Motor neuron (in vitro differentiated cells): ENCODE results near the gene GNB1L. TPM values are rescaled to one million over a fixed set of nuclear protein-coding genes. Genes with fewer than 3 reads are reported as not detected.

ENCODE experiments used
- ATAC-seq, 8 experiments: fragments of 200-7000 bp; cut with Tn5 transposase; replicated peaks in 6 of 8; 2 replicates each; pipeline ENCODE4 v1.8.0; 2021; ENCODE audit warnings: mild to moderate bottlenecking in 8 of 8, moderate library complexity in 8 of 8
- H3K27ac ChIP-seq, 2 donors: fragments of 250-450 bp; sonication (Bioruptor Pico); 2 replicates each; pipeline ENCODE4 v1.9.0; 2021; ENCODE audit warnings: antibody characterized with exemption in 2 of 2, mild to moderate bottlenecking in 2 of 2, moderate library complexity in 1 of 2
- H3K4me1 ChIP-seq, 2 donors: fragments of 250-450 bp; sonication (Bioruptor Pico); replicated peaks in 1 of 2; 2 replicates each; pipeline ENCODE4 v1.6.1; 2021; ENCODE audit warnings: antibody characterized with exemption in 2 of 2, mild to moderate bottlenecking in 2 of 2, moderate library complexity in 1 of 2
- H3K4me3 ChIP-seq, 5 donors: fragments of 250-450 bp; sonication (Bioruptor Pico); 2 replicates each; pipeline ENCODE4 v1.9.0; 2021; ENCODE audit warnings: antibody characterized with exemption in 5 of 5, mild to moderate bottlenecking in 5 of 5, moderate library complexity in 4 of 5
- WGBS, 10 experiments: fragments of 450-650 bp; shearing (Covaris generic); methylation state at CpG; one replicate each; pipeline ENCODE4 v1.0.0; 2022; 5-methylcytosine and 5-hydroxymethylcytosine counted together
- in situ Hi-C, 9 experiments: fragments of 400-800 bp; cut with MboI; loops; one replicate each; pipeline ENCODE4 v1.15.0; 2021; ENCODE audit warnings: low sequenced_read_pairs in 9 of 9, low pct_unique_long_range_greater_than_20kb in 2 of 9; ENCODE audit not compliant: unreplicated experiment in 9 of 9
- total RNA-seq, 8 experiments: library from RNA; unstranded; fragments of 300-600 nt; gene quantifications; 2 replicates each; pipeline versions ENCODE4 v1.2.3 to v1.2.4, GENCODE V29; 2022

The GNB1L gene
- total RNA-seq, 8 experiments from 2014 or later, result 5.6 to 7.2 (median 6.4) TPM

- H3K27ac ChIP-seq, result no peak overlapping the region
- ATAC-seq, result peak in 6 of 8 experiments; percentile 9 to 68 (median 34)
- in situ Hi-C loops, result no loop called here
Measured at GRCh38 chr22:19896665-19897355, 42.1 kb upstream of the GNB1L start.

GRCh38 chr22:19895160-19895849 lies 40.6 kb upstream of the GNB1L start:
- peaks cover 23 to 29% of the 10 kb centered on the region in 2 donors for H3K4me1 ChIP-seq
- H3K4me3 ChIP-seq, result no peak overlapping the region
- ATAC-seq, result no peak
- 80 to 100% (median 84%) methylated on average over 1 to 9 of the region's 23 CpGs; no CpG with 5 or more reads in 3 of the 10 experiments for WGBS, 10 experiments
- no peak overlapping the region for H3K27ac ChIP-seq
- in situ Hi-C loops, result no loop called here

More at GRCh38 chr22:19896665-19897355, 42.1 kb upstream of the GNB1L start:
- no peak overlapping the region for H3K4me3 ChIP-seq
- H3K4me1 ChIP-seq, result peaks cover 15 to 21% of the 10 kb centered on the region in 2 donors
- 67 to 89% (median 81%) methylated on average over 2 to 6 of the region's 15 CpGs; no CpG with 5 or more reads in 7 of the 10 experiments for WGBS, 10 experiments

- in situ Hi-C loops, result no loop called here
- no peak overlapping the region for H3K4me3 ChIP-seq
- no peak overlapping the region for H3K27ac ChIP-seq
- WGBS, 10 experiments, result 83 to 100% (median 100%) methylated on average over 1 to 3 of the region's 15 CpGs; no CpG with 5 or more reads in 7 of the 10 experiments
- ATAC-seq, result no peak
- peaks cover 23 to 29% of the 10 kb centered on the region in 2 donors for H3K4me1 ChIP-seq
Measured at GRCh38 chr22:19893363-19893762, 38.7 kb upstream of the GNB1L start.

GRCh38 chr22:19892925-19893324 lies 38.3 kb upstream of the GNB1L start:
- 0 to 100% (median 64%) methylated on average over 1 to 10 of the region's 13 CpGs; no CpG with 5 or more reads in 4 of the 10 experiments for WGBS, 10 experiments
- Histone ChIP-seq H3K4me1 (peaks cover 23 to 29% of the 10 kb centered on the region in 2 donors), H3K27ac (no peak overlapping the region), H3K4me3 (no peak overlapping the region)
- in situ Hi-C loops, result no loop called here
- ATAC-seq, result peak in 4 of 8 experiments; percentile 25 to 49 (median 34)

- H3K4me3 ChIP-seq, result no peak overlapping the region
- WGBS, 10 experiments, result 0 to 100% (median 34%) methylated on average over 1 to 6 of the region's 24 CpGs; no CpG with 5 or more reads in 2 of the 10 experiments
- in situ Hi-C loops, result no loop called here
- peak in 6 of 8 experiments; percentile 26 to 87 (median 80) for ATAC-seq
- peaks cover 23 to 29% of the 10 kb centered on the region in 2 donors for H3K4me1 ChIP-seq
- H3K27ac ChIP-seq, result peak overlapping the region in 1 of 2 donors; percentile 11
Measured at GRCh38 chr22:19892257-19892879, 37.7 kb upstream of the GNB1L start.

- peak overlapping the region in 1 of 2 donors; percentile 17 for H3K27ac ChIP-seq
- 0 to 100% (median 29%) methylated on average over 2 to 15 of the region's 32 CpGs; no CpG with 5 or more reads in 1 of the 10 experiments for WGBS, 10 experiments
- peak in 7 of 8 experiments; percentile 20 to 64 (median 46) for ATAC-seq
- no peak overlapping the region for H3K4me3 ChIP-seq
- peaks cover 23 to 29% of the 10 kb centered on the region in 2 donors for H3K4me1 ChIP-seq
- in situ Hi-C loops, result no loop called here
Measured at GRCh38 chr22:19891317-19892256, 36.9 kb upstream of the GNB1L start.

GRCh38 chr22:19890502-19891316 lies 36.0 kb upstream of the GNB1L start:
- 67 to 100% (median 95%) methylated on average over 1 to 5 of the region's 20 CpGs; no CpG with 5 or more reads in 4 of the 10 experiments for WGBS, 10 experiments

GRCh38 chr22:19889951-19890350 lies 35.3 kb upstream of the GNB1L start:
- no peak for ATAC-seq
- WGBS, 10 experiments, result 83 to 100% (median 98%) methylated on average over 1 to 3 of the region's 9 CpGs; no CpG with 5 or more reads in 4 of the 10 experiments
- H3K27ac ChIP-seq, result no peak overlapping the region
- peaks cover 23 to 29% of the 10 kb centered on the region in 2 donors for H3K4me1 ChIP-seq
- H3K4me3 ChIP-seq, result no peak overlapping the region
- in situ Hi-C loops, result no loop called here

More at GRCh38 chr22:19890502-19891316, 36.0 kb upstream of the GNB1L start:
- in situ Hi-C loops, result no loop called here
- peaks cover 23 to 29% of the 10 kb centered on the region in 2 donors for H3K4me1 ChIP-seq
- H3K27ac ChIP-seq, result no peak overlapping the region
- H3K4me3 ChIP-seq, result no peak overlapping the region
- ATAC-seq, result peak in 1 of 8 experiments; percentile 62

GRCh38 chr22:19888131-19888746 lies 33.6 kb upstream of the GNB1L start:
- Histone ChIP-seq H3K4me3 (no peak overlapping the region), H3K27ac (no peak overlapping the region), H3K4me1 (peaks cover 22 to 23% of the 10 kb centered on the region in 2 donors)
- in situ Hi-C loops, result no loop called here
- 60 to 100% (median 90%) methylated on average over 1 to 5 of the region's 17 CpGs; no CpG with 5 or more reads in 5 of the 10 experiments for WGBS, 10 experiments
- ATAC-seq, result no peak

- in situ Hi-C loops, result no loop called here
- H3K4me1 ChIP-seq, result peaks cover 14 to 15% of the 10 kb centered on the region in 2 donors
- no peak overlapping the region for H3K27ac ChIP-seq
- no peak overlapping the region for H3K4me3 ChIP-seq
- 0 to 90% (median 62%) methylated on average over 1 to 6 of the region's 16 CpGs; no CpG with 5 or more reads in 4 of the 10 experiments for WGBS, 10 experiments
- no peak for ATAC-seq
Measured at GRCh38 chr22:19887256-19887985, 32.7 kb upstream of the GNB1L start.
